Smooth muscle cell (in vitro differentiated cells): ENCODE measurements around the gene HSF2. TPM values are rescaled to one million over a fixed set of nuclear protein-coding genes. Genes with fewer than 3 reads are reported as not detected.

Source experiments
- DNase-seq: peaks from one replicate; lab custom pipeline; 2025; ENCODE audit not compliant: unreplicated experiment; lab: John Stamatoyannopoulos, UW
- H2AFZ ChIP-seq: fragments of 200-600 bp; sonication (generic); 2 replicates; pipeline ENCODE4 v1.6.0; 2016; ENCODE audit warnings: antibody characterized with exemption, low read depth, mild to moderate bottlenecking
- H3F3A ChIP-seq: fragments of 200-600 bp; sonication (generic); 2 replicates; pipeline ENCODE4 v1.6.0; 2017; ENCODE audit warnings: antibody characterized with exemption, low read depth
- H3K27ac ChIP-seq: fragments of 200-600 bp; sonication (generic); 2 replicates; pipeline ENCODE4 v1.5.1; 2016; ENCODE audit warnings: low read depth, mild to moderate bottlenecking
- H3K27me3 ChIP-seq: fragments of 200-600 bp; sonication (generic); 2 replicates; pipeline ENCODE4 v1.6.1; 2016; ENCODE audit warnings: low read depth, mild to moderate bottlenecking
- H3K36me3 ChIP-seq: fragments of 200-600 bp; sonication (generic); 2 replicates; pipeline ENCODE4 v1.5.1; 2016; ENCODE audit warnings: low read depth
- H3K4me1 ChIP-seq: fragments of 200-600 bp; sonication (generic); 2 replicates; pipeline ENCODE4 v1.5.1; 2016; ENCODE audit warnings: low read depth
- H3K4me2 ChIP-seq: fragments of 200-600 bp; sonication (generic); 2 replicates; pipeline ENCODE4 v1.6.0; 2016; ENCODE audit warnings: mild to moderate bottlenecking
- H3K4me3 ChIP-seq: fragments of 200-600 bp; sonication (generic); 2 replicates; pipeline ENCODE4 v1.5.1; 2016; ENCODE audit warnings: mild to moderate bottlenecking
- H3K79me2 ChIP-seq: fragments of 200-600 bp; sonication (generic); 2 replicates; pipeline ENCODE4 v1.6.0; 2016; ENCODE audit warnings: low read depth, mild to moderate bottlenecking
- H3K9ac ChIP-seq: fragments of 200-600 bp; sonication (generic); 2 replicates; pipeline ENCODE4 v1.6.0; 2016; ENCODE audit warnings: low read depth
- H3K9me3 ChIP-seq: fragments of 200-600 bp; sonication (generic); replicated peaks from 2 replicates; pipeline ENCODE4 v1.5.1; 2016; ENCODE audit warnings: low read depth
- H4K20me1 ChIP-seq: fragments of 200-600 bp; sonication (generic); 2 replicates; pipeline ENCODE4 v1.6.0; 2016; ENCODE audit warnings: low read depth
- CTCF ChIP-seq: fragments of 200-600 bp; sonication (generic); IDR thresholded peaks from 2 replicates; pipeline ENCODE4 v1.5.1; 2017; ENCODE audit warnings: borderline replicate concordance, mild to moderate bottlenecking, antibody characterized with exemption; ENCODE audit not compliant: insufficient read depth, poor library complexity, severe bottlenecking
- WGBS: methylation state at CpG from one replicate; pipeline ENCODE4 v1.1.7; 2016; ENCODE audit warnings: low lambda C conversion rate; 5-methylcytosine and 5-hydroxymethylcytosine counted together
- polyA plus RNA-seq: library from polyadenylated mRNA; unstranded; fragments of >200 nt; fragmentation: Nextera tagmentation; extraction: Ambion mirVana; gene quantifications from 2 replicates; pipeline ENCODE4 v1.2.1, GENCODE V29; 2016
- total RNA-seq: library from RNA; depleted of rRNA; stranded (reverse); fragments of >200 nt; gene quantifications from 2 replicates; pipeline ENCODE4 v1.2.3, GENCODE V29; 2014

HSF2 gene
- total and polyA plus RNA-seq, 2 experiments from 2014 or later = 12.1 to 39.5 TPM

DNA sequence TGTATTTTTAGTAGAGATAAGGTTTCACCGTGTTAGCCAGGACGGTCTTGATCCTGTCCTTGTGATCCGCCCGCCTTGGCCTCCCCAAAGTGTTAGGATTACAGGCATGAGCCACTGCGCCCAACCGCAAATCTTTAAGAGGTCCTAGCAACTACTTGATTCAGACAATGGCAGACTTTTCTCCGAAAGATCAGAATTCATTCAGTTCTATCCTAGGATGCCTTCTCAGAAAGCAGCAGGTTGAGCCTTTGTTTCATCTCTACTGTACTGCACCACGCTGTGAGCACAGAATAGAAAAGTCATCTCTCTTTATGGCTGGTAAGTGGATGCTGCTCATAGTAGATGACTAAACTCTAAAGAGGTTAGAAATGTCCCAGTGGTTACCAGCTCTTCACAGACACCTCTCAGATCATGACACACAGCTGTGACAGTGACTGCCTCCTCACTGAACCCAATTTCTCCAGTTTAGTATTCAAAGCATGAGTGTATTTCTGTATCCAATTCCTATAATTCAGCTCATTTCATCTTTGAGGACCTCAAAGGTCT lies 6.0 kb upstream of the HSF2 start:
- Histone ChIP-seq H3K4me2 (no peak overlapping the region), H3K27ac (no peak overlapping the region), H3K27me3 (peaks cover 35% of the 10 kb centered on the region), H3K4me3 (no peak overlapping the region), H3K4me1 (peaks cover 14% of the 10 kb centered on the region), H3F3A (peaks cover under 1% of the 10 kb centered on the region), H2AFZ (no peak overlapping the region), H4K20me1 (no peaks in the 10 kb centered on the region), H3K9ac (no peak overlapping the region), H3K79me2 (no peaks in the 10 kb centered on the region), H3K36me3 (no peaks in the 10 kb centered on the region), H3K9me3 (no peaks in the 10 kb centered on the region)
- no peak for DNase-seq
- 46% methylated on average over 8 of the region's 8 CpGs for WGBS
- TF ChIP-seq CTCF = no peak

GRCh38 chr6:122394016-122394415 lies 5.4 kb upstream of the HSF2 start:
- Histone ChIP-seq H3K27ac (no peak overlapping the region), H2AFZ (no peak overlapping the region), H3K9me3 (no peaks in the 10 kb centered on the region), H3K79me2 (no peaks in the 10 kb centered on the region), H4K20me1 (no peaks in the 10 kb centered on the region), H3K4me2 (no peak overlapping the region), H3K27me3 (peaks cover 35% of the 10 kb centered on the region), H3K4me1 (peaks cover 18% of the 10 kb centered on the region), H3F3A (peaks cover 6% of the 10 kb centered on the region), H3K9ac (no peak overlapping the region), H3K36me3 (no peaks in the 10 kb centered on the region), H3K4me3 (no peak overlapping the region)
- WGBS = 76% methylated on average over 5 of the region's 5 CpGs
- TF ChIP-seq CTCF = no peak
- DNase-seq = no peak

GRCh38 chr6:122399055-122399347 lies 451 bp upstream of the HSF2 start:
- H3K27me3 ChIP-seq = no peaks in the 10 kb centered on the region
- WGBS = 0% methylated on average over 2 of the region's 2 CpGs
- no peak overlapping the region for H2AFZ ChIP-seq
- no peaks in the 10 kb centered on the region for H3K9me3 ChIP-seq
- H3K27ac ChIP-seq = peak overlapping the region; percentile 73
- no peaks in the 10 kb centered on the region for H3K36me3 ChIP-seq
- peaks cover 44% of the 10 kb centered on the region for H3K79me2 ChIP-seq
- peaks cover 16% of the 10 kb centered on the region for H3K4me1 ChIP-seq
- H3K9ac ChIP-seq = no peak overlapping the region
- H3K4me2 ChIP-seq = peak overlapping the region; percentile 74
- peaks cover 6% of the 10 kb centered on the region for H3F3A ChIP-seq
- peaks cover 37% of the 10 kb centered on the region for H4K20me1 ChIP-seq
- no peak for TF ChIP-seq CTCF
- peak overlapping the region; percentile 31 for H3K4me3 ChIP-seq
- no peak for DNase-seq

- H3K9ac ChIP-seq = peak overlapping the region; percentile 95
- H3K27ac ChIP-seq = no peak overlapping the region
- H3K36me3 ChIP-seq = no peaks in the 10 kb centered on the region
- DNase-seq = no peak
- 2% methylated on average over 19 of the region's 20 CpGs for WGBS
- peak overlapping the region; percentile 99 for H2AFZ ChIP-seq
- TF ChIP-seq CTCF = no peak
- H3K4me2 ChIP-seq = peak overlapping the region; percentile 94
- no peaks in the 10 kb centered on the region for H3K27me3 ChIP-seq
- H3K4me3 ChIP-seq = peak overlapping the region; percentile 91
- peaks cover 48% of the 10 kb centered on the region for H4K20me1 ChIP-seq
- peaks cover 55% of the 10 kb centered on the region for H3K79me2 ChIP-seq
- peaks cover 16% of the 10 kb centered on the region for H3K4me1 ChIP-seq
- peaks cover 6% of the 10 kb centered on the region for H3F3A ChIP-seq
- H3K9me3 ChIP-seq = no peaks in the 10 kb centered on the region
Measured at GRCh38 chr6:122400121-122400450, 634 bp downstream of the HSF2 start.
